Small intestine (tissue), 16 donors: ENCODE measurements around the gene TAF7. TPM values are rescaled to one million over a fixed set of nuclear protein-coding genes. Genes with fewer than 3 reads are reported as not detected.
A peak's percentile ranks its signal among the peaks of the same experiment; 100 is the strongest.

ENCODE experiments used
- DNase-seq, 2 donors: peaks; one replicate each; pipeline versions ENCODE4 v3.0.0 to v3.0.0-alpha.2; 2013
- FAIRE-seq: peaks from 2 replicates; lab custom pipeline; 2012; peaks lifted over from hg19 to GRCh38; lab: Jason Lieb, UNC
- H3K27ac ChIP-seq, 3 donors: one replicate each; pipeline ENCODE4 v1.5.1; 2013; ENCODE audit warnings: low read length in 2 of 3, mild to moderate bottlenecking in 2 of 3, control low read depth in 1 of 3, inconsistent platforms in 1 of 3, low read depth in 1 of 3, moderate library complexity in 1 of 3
- H3K27me3 ChIP-seq, 3 donors: one replicate each; pipeline ENCODE4 v1.6.1; 2013; ENCODE audit warnings: low read length in 3 of 3, inconsistent platforms in 1 of 3; ENCODE audit not compliant: control insufficient read depth in 3 of 3, insufficient read depth in 3 of 3
- H3K36me3 ChIP-seq, 3 donors: one replicate each; pipeline ENCODE4 v1.6.1; 2013; ENCODE audit warnings: low read length in 3 of 3, inconsistent platforms in 1 of 3, low read depth in 1 of 3, mild to moderate bottlenecking in 1 of 3, moderate library complexity in 1 of 3; ENCODE audit not compliant: control insufficient read depth in 3 of 3, insufficient read depth in 2 of 3
- H3K4me1 ChIP-seq, 3 donors: one replicate each; pipeline ENCODE4 v1.6.1; 2013; ENCODE audit warnings: low read length in 2 of 3, inconsistent platforms in 1 of 3, low read depth in 1 of 3, mild to moderate bottlenecking in 1 of 3, moderate library complexity in 1 of 3; ENCODE audit not compliant: control insufficient read depth in 3 of 3, insufficient read depth in 2 of 3
- H3K4me3 ChIP-seq, 3 donors: one replicate each; pipeline ENCODE4 v1.5.1; 2013; ENCODE audit warnings: low read length in 3 of 3, control low read depth in 1 of 3, inconsistent platforms in 1 of 3, low read depth in 1 of 3, mild to moderate bottlenecking in 1 of 3, moderate library complexity in 1 of 3
- H3K9me3 ChIP-seq, 2 donors: one replicate each; pipeline ENCODE4 v1.6.1; 2013; ENCODE audit warnings: low read depth in 1 of 2, low read length in 1 of 2; ENCODE audit not compliant: control insufficient read depth in 2 of 2, insufficient read depth in 1 of 2
- WGBS, 3 donors: extraction: QIAGEN DNeasy Blood & Tissue Kit; methylation state at CpG; one replicate each; pipeline ENCODE4 v1.1.7; 2013; 5-methylcytosine and 5-hydroxymethylcytosine counted together
- long read RNA-seq, 10 donors: transcript quantifications; one replicate each; lab custom pipeline, GENCODE V29; 2026
- polyA plus RNA-seq, 4 donors: library from polyadenylated mRNA; stranded (reverse) in 3 of 4; unstranded in 1 of 4; fragments of 200-250 nt in 3 of 4; fragments of 120-200 nt in 1 of 4; gene quantifications; one replicate each; pipeline versions ENCODE4 v1.2.1 to v1.2.3, GENCODE V29; 2013
- donor health status: healthy with polysubstance abuse.
- donor health status: control.
- donor health status: control.
- donor health status: Bipolar disorder and iron deficiency.
- donor health status: healthy.

The TAF7 gene, protein sequence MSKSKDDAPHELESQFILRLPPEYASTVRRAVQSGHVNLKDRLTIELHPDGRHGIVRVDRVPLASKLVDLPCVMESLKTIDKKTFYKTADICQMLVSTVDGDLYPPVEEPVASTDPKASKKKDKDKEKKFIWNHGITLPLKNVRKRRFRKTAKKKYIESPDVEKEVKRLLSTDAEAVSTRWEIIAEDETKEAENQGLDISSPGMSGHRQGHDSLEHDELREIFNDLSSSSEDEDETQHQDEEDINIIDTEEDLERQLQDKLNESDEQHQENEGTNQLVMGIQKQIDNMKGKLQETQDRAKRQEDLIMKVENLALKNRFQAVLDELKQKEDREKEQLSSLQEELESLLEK
- polyA plus RNA-seq, result 10 to 100 TPM; 58.8 to 91.9 (median 66.1) TPM
- long read RNA-seq, donor 1, transcript TAF7-201 (1 exons, 2,334 nt), result major isoform, 327 of 327 reads
- long read RNA-seq, donor 1, partial matches to known transcripts, result 0 of 327 reads
- long read RNA-seq, donor 1, other reads (novel, unspliced or antisense), result 0 of 327 reads
- long read RNA-seq, donor 2, transcript TAF7-201 (1 exons, 2,334 nt), result major isoform, 53 of 54 reads
- long read RNA-seq, donor 2, partial matches to known transcripts, result 0 of 54 reads
- long read RNA-seq, donor 2, other reads (novel, unspliced or antisense), result 0 of 54 reads
- long read RNA-seq, donor 3, transcript TAF7-201 (1 exons, 2,334 nt), result major isoform, 123 of 123 reads
- long read RNA-seq, donor 3, partial matches to known transcripts, result 0 of 123 reads
- long read RNA-seq, donor 3, other reads (novel, unspliced or antisense), result 0 of 123 reads
- long read RNA-seq, donor 4, transcript TAF7-201 (1 exons, 2,334 nt), result major isoform, 6 of 6 reads
- long read RNA-seq, donor 4, partial matches to known transcripts, result 0 of 6 reads
- long read RNA-seq, donor 4, other reads (novel, unspliced or antisense), result 0 of 6 reads
- long read RNA-seq, donor 5, transcript TAF7-201 (1 exons, 2,334 nt), result major isoform, 38 of 38 reads
- long read RNA-seq, donor 5, partial matches to known transcripts, result 0 of 38 reads
- long read RNA-seq, donor 5, other reads (novel, unspliced or antisense), result 0 of 38 reads
- long read RNA-seq, donor 6, transcript TAF7-201 (1 exons, 2,334 nt), result major isoform, 106 of 106 reads
- long read RNA-seq, donor 6, partial matches to known transcripts, result 0 of 106 reads
- long read RNA-seq, donor 6, other reads (novel, unspliced or antisense), result 0 of 106 reads
- long read RNA-seq, donor 7, transcript TAF7-201 (1 exons, 2,334 nt), result major isoform, 275 of 275 reads
- long read RNA-seq, donor 7, partial matches to known transcripts, result 0 of 275 reads
- long read RNA-seq, donor 7, other reads (novel, unspliced or antisense), result 0 of 275 reads
- long read RNA-seq, donor 8, transcript TAF7-201 (1 exons, 2,334 nt), result major isoform, 20 of 20 reads
- long read RNA-seq, donor 8, partial matches to known transcripts, result 0 of 20 reads
- long read RNA-seq, donor 8, other reads (novel, unspliced or antisense), result 0 of 20 reads
- long read RNA-seq, donor 9, transcript TAF7-201 (1 exons, 2,334 nt), result major isoform, 40 of 40 reads
- long read RNA-seq, donor 9, partial matches to known transcripts, result 0 of 40 reads
- long read RNA-seq, donor 9, other reads (novel, unspliced or antisense), result 0 of 40 reads
- long read RNA-seq, donor 10, transcript TAF7-201 (1 exons, 2,334 nt), result major isoform, 181 of 181 reads
- long read RNA-seq, donor 10, partial matches to known transcripts, result 0 of 181 reads
- long read RNA-seq, donor 10, other reads (novel, unspliced or antisense), result 0 of 181 reads

GRCh38 chr5:141320225-141321169 lies at the start of gene TAF7:
Gene TAF7 (minus strand): TSS chr5:141320784. CDS start chr5:141320044, 740 bp downstream.
- DNase-seq (peak; percentile 91 to 97), FAIRE-seq (no peak)
- H3K4me3 ChIP-seq, result peak within 1 kb of the TSS; percentile 61 to 88 (median 69)
- 1% methylated on average over 67 of the region's 67 CpGs for WGBS, 3 donors
- H3K4me1 ChIP-seq, result peaks cover 0 to 3% (median 2%) of the 10 kb centered on the region in 3 donors
- no peaks in the 10 kb centered on the region for H3K27me3 ChIP-seq
- H3K27ac ChIP-seq, result peak within 1 kb of the TSS; percentile 89 to 98 (median 97)
- peaks cover 7 to 45% of the 10 kb centered on the region in 2 donors for H3K9me3 ChIP-seq
- H3K36me3 ChIP-seq, result peaks cover 2 to 15% (median 10%) of the 10 kb centered on the region in 3 donors

DNA sequence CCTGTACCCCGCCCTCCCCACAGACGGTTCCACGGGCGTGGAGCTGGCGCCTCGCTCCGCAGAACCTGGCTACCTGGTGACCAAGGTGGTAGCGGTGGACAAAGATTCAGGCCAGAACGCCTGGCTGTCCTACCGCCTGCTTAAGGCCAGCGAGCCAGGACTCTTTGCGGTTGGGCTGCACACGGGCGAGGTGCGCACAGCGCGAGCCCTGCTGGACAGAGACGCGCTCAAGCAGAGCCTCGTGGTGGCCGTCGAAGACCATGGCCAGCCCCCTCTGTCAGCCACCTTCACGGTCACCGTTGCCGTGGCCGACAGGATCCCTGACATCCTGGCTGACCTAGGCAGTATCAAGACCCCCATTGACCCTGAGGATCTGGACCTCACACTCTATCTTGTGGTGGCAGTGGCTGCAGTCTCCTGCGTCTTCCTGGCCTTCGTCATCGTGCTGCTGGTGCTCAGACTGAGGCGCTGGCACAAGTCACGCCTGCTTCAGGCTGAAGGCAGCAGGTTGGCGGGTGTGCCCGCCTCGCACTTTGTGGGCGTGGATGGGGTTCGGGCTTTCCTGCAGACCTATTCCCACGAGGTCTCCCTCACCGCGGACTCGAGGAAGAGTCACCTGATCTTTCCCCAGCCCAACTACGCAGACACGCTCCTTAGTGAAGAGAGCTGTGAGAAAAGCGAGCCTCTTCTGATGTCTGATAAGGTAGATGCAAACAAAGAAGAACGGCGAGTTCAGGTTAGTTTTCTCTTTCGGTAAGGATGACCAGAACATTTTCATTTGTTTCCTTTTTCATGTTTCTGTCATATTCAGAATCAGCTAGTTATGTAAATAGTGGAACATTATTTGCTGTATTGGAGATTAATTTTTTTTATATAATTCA lies 45.7 kb upstream of the TAF7 start:
- FAIRE-seq, result no peak
- 38 to 56% (median 53%) methylated on average over 46 of the region's 46 CpGs for WGBS, 3 donors

DNA sequence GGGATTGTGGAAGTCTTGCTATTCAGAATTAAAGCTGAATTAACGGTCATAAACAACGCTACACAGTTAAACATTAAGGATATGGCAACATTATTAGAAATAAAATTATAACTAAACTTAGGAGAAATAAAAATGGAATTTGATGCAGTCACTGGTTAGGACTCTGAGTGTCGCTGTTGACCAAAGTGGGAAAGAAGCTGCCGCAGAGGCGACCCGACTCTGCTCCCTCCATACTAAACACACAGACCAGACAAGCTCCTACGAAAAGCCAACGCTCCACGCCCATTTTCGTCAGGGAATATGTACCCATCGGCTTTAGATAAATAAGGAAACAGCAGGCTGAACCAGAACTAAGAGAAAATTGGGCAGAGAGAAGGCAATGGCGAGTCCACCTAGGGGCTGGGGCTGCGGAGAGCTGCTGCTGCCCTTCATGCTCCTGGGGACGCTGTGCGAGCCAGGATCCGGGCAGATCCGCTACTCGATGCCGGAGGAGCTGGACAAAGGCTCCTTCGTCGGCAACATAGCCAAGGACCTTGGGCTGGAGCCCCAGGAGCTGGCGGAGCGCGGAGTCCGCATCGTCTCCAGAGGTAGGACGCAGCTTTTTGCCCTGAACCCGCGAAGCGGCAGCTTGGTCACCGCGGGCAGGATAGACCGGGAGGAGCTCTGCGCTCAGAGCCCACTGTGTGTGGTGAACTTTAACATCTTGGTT lies 43.5 kb upstream of the TAF7 start, which contains the start of gene PCDHGA5:
Gene PCDHGA5 (plus strand): TSS at position 211 of the 709 bp plus-strand sequence. CDS start 169 bp downstream, at position 380.
- 20 to 41% (median 34%) methylated on average over 34 of the region's 34 CpGs for WGBS, 3 donors
- FAIRE-seq (no peak), DNase-seq (no peak)
- H3K9me3 ChIP-seq, result peaks cover 4 to 53% of the 10 kb centered on the region in 2 donors
- H3K27me3 ChIP-seq, result peaks cover 0 to 46% (median 31%) of the 10 kb centered on the region in 3 donors
- no peak within 1 kb of the TSS for H3K4me3 ChIP-seq
- H3K36me3 ChIP-seq, result no peaks in the 10 kb centered on the region
- no peak within 1 kb of the TSS for H3K27ac ChIP-seq
- H3K4me1 ChIP-seq, result no peaks in the 10 kb centered on the region

More for the DNA sequence above, 45.7 kb upstream of the TAF7 start:
- no peak overlapping the region for H3K27ac ChIP-seq
- H3K27me3 ChIP-seq, result peaks cover 0 to 41% (median 30%) of the 10 kb centered on the region in 3 donors
- no peaks in the 10 kb centered on the region for H3K36me3 ChIP-seq
- H3K4me3 ChIP-seq, result no peak overlapping the region
- DNase-seq, result no peak
- H3K9me3 ChIP-seq, result peaks cover 4 to 53% of the 10 kb centered on the region in 2 donors
- H3K4me1 ChIP-seq, result no peaks in the 10 kb centered on the region

DNA sequence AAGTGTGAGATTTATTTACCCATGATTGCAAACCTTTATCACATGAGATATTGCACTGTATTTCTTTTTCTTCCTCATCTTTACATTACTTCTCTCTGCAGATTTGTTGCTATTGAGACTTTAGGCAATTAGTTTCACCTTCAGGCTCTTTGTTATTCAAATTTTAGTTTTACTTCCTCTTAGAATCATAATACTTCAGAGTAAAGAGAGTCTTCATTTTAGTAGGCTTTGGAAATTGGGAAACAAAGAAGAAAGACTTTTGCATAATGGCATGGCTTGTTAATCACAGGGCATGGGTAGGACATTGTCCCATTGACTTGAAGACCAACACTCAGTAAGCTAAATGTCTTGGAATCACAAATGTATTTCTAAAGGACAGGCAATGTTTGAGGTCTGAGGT lies 42.1 kb upstream of the TAF7 start:
- DNase-seq (no peak), FAIRE-seq (no peak)
- Histone ChIP-seq H3K27me3 (peaks cover 0 to 46% (median 31%) of the 10 kb centered on the region in 3 donors), H3K27ac (no peak overlapping the region), H3K4me1 (no peaks in the 10 kb centered on the region), H3K9me3 (peaks cover 4 to 56% of the 10 kb centered on the region in 2 donors), H3K4me3 (no peak overlapping the region), H3K36me3 (no peaks in the 10 kb centered on the region)

DNA sequence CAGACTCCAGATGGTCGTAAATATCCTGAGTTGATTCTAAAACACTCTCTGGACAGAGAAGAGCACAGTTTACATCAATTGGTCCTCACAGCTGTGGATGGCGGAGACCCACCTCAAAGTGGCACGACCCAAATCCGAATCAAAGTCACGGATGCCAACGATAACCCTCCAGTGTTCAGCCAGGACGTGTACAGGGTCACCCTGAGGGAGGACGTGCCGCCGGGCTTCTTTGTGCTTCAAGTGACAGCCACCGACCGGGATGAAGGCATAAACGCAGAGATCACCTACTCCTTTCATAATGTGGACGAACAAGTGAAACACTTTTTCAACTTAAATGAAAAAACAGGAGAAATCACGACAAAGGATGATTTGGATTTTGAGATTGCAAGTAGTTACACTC lies 40.1 kb upstream of the TAF7 start:
- Histone ChIP-seq H3K9me3 (peaks cover 2 to 64% of the 10 kb centered on the region in 2 donors), H3K4me1 (no peaks in the 10 kb centered on the region), H3K36me3 (no peaks in the 10 kb centered on the region), H3K4me3 (no peak overlapping the region), H3K27me3 (peaks cover 0 to 38% (median 25%) of the 10 kb centered on the region in 3 donors), H3K27ac (no peak overlapping the region)
- DNase-seq, result no peak
- FAIRE-seq, result no peak
- WGBS, 3 donors, result 40 to 53% (median 48%) methylated on average over 15 of the region's 15 CpGs
